BE2C (cell line): ENCODE results near the gene PPP2R5E.

Experiments used
- DNase-seq: peaks from one replicate; pipeline ENCODE4 v3.0.0-alpha.2; 2020
- H3K27me3 ChIP-seq: fragments of 250-450 bp; sonication (Bioruptor Pico); 2 replicates; pipeline ENCODE4 v1.5.1; 2020; ENCODE audit warnings: mild to moderate bottlenecking
- H3K36me3 ChIP-seq: fragments of 250-450 bp; sonication (Bioruptor Pico); 2 replicates; pipeline ENCODE4 v1.5.1; 2020; ENCODE audit warnings: mild to moderate bottlenecking
- H3K4me1 ChIP-seq: fragments of 250-450 bp; sonication (Bioruptor Pico); 2 replicates; pipeline ENCODE4 v1.5.1; 2020
- H3K4me3 ChIP-seq: 2 replicates; pipeline ENCODE4 v1.5.1; 2011; ENCODE audit warnings: low read depth, low read length
- H3K9me3 ChIP-seq: fragments of 250-450 bp; sonication (Bioruptor Pico); 2 replicates; pipeline ENCODE4 v1.5.1; 2020
- TF ChIP-seq, protein P1 (sequence below): IDR thresholded peaks from 2 replicates; pipeline ENCODE4 v1.5.1; 2012; ENCODE audit warnings: mild to moderate bottlenecking, low read depth, low read length

PPP2R5E gene

GRCh38 chr14:63404906-63405305, 138.3 kb downstream of the PPP2R5E start:
- DNase-seq: no peak
- Histone ChIP-seq H3K27me3 (no peaks in the 10 kb centered on the region), H3K9me3 (no peaks in the 10 kb centered on the region), H3K4me1 (no peaks in the 10 kb centered on the region; the same call in 1 of the 2 replicates), H3K36me3 (peaks cover 10% of the 10 kb centered on the region), H3K4me3 (no peak overlapping the region)
- TF ChIP-seq, protein P1, sequence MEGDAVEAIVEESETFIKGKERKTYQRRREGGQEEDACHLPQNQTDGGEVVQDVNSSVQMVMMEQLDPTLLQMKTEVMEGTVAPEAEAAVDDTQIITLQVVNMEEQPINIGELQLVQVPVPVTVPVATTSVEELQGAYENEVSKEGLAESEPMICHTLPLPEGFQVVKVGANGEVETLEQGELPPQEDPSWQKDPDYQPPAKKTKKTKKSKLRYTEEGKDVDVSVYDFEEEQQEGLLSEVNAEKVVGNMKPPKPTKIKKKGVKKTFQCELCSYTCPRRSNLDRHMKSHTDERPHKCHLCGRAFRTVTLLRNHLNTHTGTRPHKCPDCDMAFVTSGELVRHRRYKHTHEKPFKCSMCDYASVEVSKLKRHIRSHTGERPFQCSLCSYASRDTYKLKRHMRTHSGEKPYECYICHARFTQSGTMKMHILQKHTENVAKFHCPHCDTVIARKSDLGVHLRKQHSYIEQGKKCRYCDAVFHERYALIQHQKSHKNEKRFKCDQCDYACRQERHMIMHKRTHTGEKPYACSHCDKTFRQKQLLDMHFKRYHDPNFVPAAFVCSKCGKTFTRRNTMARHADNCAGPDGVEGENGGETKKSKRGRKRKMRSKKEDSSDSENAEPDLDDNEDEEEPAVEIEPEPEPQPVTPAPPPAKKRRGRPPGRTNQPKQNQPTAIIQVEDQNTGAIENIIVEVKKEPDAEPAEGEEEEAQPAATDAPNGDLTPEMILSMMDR: no peak

DNA sequence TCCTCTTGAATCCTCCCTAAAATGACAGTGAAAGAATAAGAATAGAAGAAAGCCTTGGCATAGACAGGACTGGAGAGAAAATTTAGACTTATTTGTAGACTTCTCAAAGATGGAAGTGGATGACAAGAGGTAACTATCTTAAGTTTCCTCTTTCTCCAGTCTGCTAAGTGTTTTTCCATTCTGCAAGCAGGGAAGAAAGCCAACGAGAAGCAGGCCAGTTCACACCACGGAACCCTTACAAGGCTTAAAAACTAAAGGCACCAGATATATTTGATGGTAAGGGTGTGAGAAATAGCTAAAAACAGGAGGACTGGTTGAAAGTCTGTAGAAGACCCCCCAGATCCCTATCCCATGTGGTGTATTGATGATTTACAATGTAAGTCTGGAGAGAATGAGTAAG, 141.5 kb downstream of the PPP2R5E start:
- TF ChIP-seq, protein P1: no peak
- no peak overlapping the region for H3K4me3 ChIP-seq
- no peaks in the 10 kb centered on the region for H3K4me1 ChIP-seq
- H3K36me3 ChIP-seq: peaks cover 15% of the 10 kb centered on the region
- no peak for DNase-seq
- no peaks in the 10 kb centered on the region for H3K9me3 ChIP-seq
- no peaks in the 10 kb centered on the region for H3K27me3 ChIP-seq

GRCh38 chr14:63398952-63399351, 144.2 kb downstream of the PPP2R5E start:
- no peak for DNase-seq
- Histone ChIP-seq H3K4me1 (no peaks in the 10 kb centered on the region), H3K4me3 (no peak overlapping the region), H3K27me3 (no peaks in the 10 kb centered on the region), H3K9me3 (no peaks in the 10 kb centered on the region), H3K36me3 (peaks cover 20% of the 10 kb centered on the region)
- TF ChIP-seq, protein P1: no peak

DNA sequence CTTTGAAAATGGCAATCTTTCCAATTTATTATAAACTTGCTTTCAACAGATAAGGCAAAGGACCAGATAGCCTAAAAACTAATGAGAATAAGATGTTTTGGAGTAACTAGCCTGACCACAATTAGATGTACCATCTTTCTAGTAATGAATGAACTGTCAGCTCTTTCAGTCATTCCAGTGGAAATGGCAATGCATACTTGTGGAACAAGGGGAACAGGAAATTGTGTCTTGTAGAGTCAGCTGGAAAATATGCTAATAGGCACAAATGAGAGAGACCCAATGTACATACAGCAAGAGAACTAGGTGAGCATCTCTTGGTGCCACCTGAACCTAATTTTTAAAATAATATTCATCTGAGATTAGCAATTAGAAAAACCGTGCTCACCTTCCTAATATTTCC, 148.3 kb downstream of the PPP2R5E start:
- Histone ChIP-seq H3K9me3 (no peaks in the 10 kb centered on the region), H3K4me3 (no peak overlapping the region), H3K36me3 (peaks cover 27% of the 10 kb centered on the region), H3K4me1 (no peaks in the 10 kb centered on the region), H3K27me3 (no peaks in the 10 kb centered on the region)
- no peak for DNase-seq
- TF ChIP-seq, protein P1: no peak

DNA sequence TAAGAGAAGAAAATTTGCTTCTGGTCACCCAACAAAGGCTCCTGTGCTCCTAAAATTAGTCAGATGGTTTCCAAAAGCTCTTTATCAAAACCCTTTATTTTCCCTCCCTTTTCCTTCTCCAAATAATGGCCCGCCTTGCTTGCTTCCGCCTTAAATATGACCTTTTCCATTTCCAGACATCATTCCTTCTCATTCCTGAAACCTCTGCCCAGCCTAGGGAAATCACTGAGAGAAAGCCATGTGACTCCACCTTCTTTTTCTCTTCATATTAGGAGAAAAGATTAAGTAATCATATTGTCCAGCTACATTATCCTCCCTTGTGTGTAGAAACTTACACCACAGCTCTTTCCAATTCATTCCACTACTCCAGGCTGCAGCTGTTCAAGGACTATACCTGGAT, 148.7 kb downstream of the PPP2R5E start:
- Histone ChIP-seq H3K4me3 (no peak overlapping the region), H3K4me1 (no peaks in the 10 kb centered on the region), H3K9me3 (no peaks in the 10 kb centered on the region), H3K27me3 (no peaks in the 10 kb centered on the region), H3K36me3 (peaks cover 25% of the 10 kb centered on the region)
- no peak for DNase-seq
- TF ChIP-seq, protein P1: no peak

GRCh38 chr14:63393012-63393411, 150.2 kb downstream of the PPP2R5E start:
- Histone ChIP-seq H3K27me3 (no peaks in the 10 kb centered on the region), H3K9me3 (no peaks in the 10 kb centered on the region), H3K4me3 (no peak overlapping the region), H3K4me1 (no peaks in the 10 kb centered on the region), H3K36me3 (peaks cover 22% of the 10 kb centered on the region)
- TF ChIP-seq, protein P1: no peak
- no peak for DNase-seq
